Activated CD4-positive, alpha-beta T cell treated with anti-CD3 and anti-CD28 coated beads for 36 hours (primary cell): ENCODE measurements around the gene BID. TPM values are rescaled to one million over a fixed set of nuclear protein-coding genes. Genes with fewer than 3 reads are reported as not detected.

Experiments used
- ATAC-seq: fragments of 200-7000 bp; cut with Tn5 transposase; one replicate; pipeline ENCODE4 v1.10.0; 2021; ENCODE audit warnings: mild to moderate bottlenecking, moderate library complexity
- CTCF ChIA-PET: fragments of 350-600 bp; sonication (Branson Sonifier 250); formaldehyde crosslinking; loops from one replicate; lab custom pipeline; 2021; ENCODE audit warnings: antibody characterized with exemption; lab: Charles Lee
- POLR2A ChIA-PET: fragments of 350-600 bp; sonication (Branson Sonifier 250); formaldehyde crosslinking; loops from one replicate; lab custom pipeline; 2021; ENCODE audit warnings: antibody characterized with exemption, inconsistent platforms; lab: Charles Lee
- DNase-seq: peaks from one replicate; pipeline ENCODE4 v3.0.0-alpha.2; 2020
- H3K27ac Mint-ChIP-seq: one replicate; pipeline ENCODE4 v1.8.0; 2021; ENCODE audit warnings: mixed read lengths
- H3K27me3 Mint-ChIP-seq: one replicate; pipeline ENCODE4 v1.8.0; 2021; ENCODE audit warnings: mixed read lengths
- H3K36me3 Mint-ChIP-seq: one replicate; pipeline ENCODE4 v1.8.0; 2021; ENCODE audit warnings: low read depth, mixed read lengths
- H3K4me1 Mint-ChIP-seq: one replicate; pipeline ENCODE4 v1.8.0; 2021; ENCODE audit warnings: mixed read lengths
- H3K4me3 Mint-ChIP-seq: one replicate; pipeline ENCODE4 v1.8.0; 2021; ENCODE audit warnings: mild to moderate bottlenecking, moderate library complexity, mixed read lengths
- H3K9me3 Mint-ChIP-seq: one replicate; pipeline ENCODE4 v1.8.0; 2021; ENCODE audit warnings: low read depth, mixed read lengths
- intact Hi-C, 2 experiments: fragments of 100-400 bp; cut with DNase I in 1 of 2; cut with micrococcal nuclease in 1 of 2; formaldehyde crosslinking; loops; one replicate each; pipeline versions ENCODE4 v1.14.2 to v1.15.1; 2022 to 2024; cut with DNase I, micrococcal nuclease
- total RNA-seq, 2 experiments: library from RNA; stranded (reverse); gene quantifications; one replicate each; pipeline ENCODE4 v1.2.3, GENCODE V29; 2021

BID gene
- 10 to 100 TPM; 16.8 to 27.1 TPM for total RNA-seq

GRCh38 chr22:17774206-17774925 is at the start of gene BID:
BID (minus strand) TSS chr22:17774469; CDS start chr22:17750116, 24,353 bp downstream.
- DNase-seq (peak; percentile 50), ATAC-seq (peak; percentile 6)
- CTCF ChIA-PET = interaction anchor here (0.7 to 1.5 kb wide), 4 partner anchors 9 to 302 kb away, joined by 3 to 5 read pairs (median 3); no protein-coding TSS in a partner anchor
- Mint-ChIP-seq H3K4me3 (peak within 1 kb of the TSS; percentile 75), H3K9me3 (no peaks in the 10 kb centered on the region), H3K27me3 (peaks cover 2% of the 10 kb centered on the region), H3K36me3 (peaks cover 7% of the 10 kb centered on the region), H3K27ac (peak within 1 kb of the TSS; percentile 56), H3K4me1 (peaks cover 82% of the 10 kb centered on the region)
- POLR2A ChIA-PET = no interaction called here
- intact Hi-C loops = loop anchor here (2.0 to 5.0 kb wide), 3 partner anchors 617 to 690 kb away; partner anchors contain the start of genes HDHD5 (in 1 of the 2) and IL17RA (in 1 of the 2)

DNA sequence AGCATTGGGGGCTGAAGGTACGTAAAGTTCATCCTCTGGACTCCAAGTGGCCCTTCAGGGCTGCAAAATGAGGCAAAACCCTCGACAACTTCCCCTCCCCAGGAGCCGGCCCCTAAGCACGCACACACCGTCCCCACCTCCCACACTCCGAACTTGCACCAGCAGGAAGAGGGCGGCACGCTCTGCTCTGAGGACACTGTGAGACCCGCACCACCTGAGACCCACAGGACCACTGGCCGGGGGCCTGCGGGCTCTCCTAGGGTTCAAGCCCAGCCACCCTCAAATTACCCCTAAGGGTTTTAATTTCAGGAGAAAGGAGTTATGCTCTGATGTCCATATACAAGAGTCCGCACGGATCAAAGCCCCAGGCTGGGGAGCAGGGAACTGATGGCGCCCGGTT is 49.7 kb upstream of the BID start:
- H3K9me3 Mint-ChIP-seq = no peaks in the 10 kb centered on the region
- no peak overlapping the region for H3K27ac Mint-ChIP-seq
- peaks cover 5% of the 10 kb centered on the region for H3K36me3 Mint-ChIP-seq
- intact Hi-C loops = no loop called here
- H3K27me3 Mint-ChIP-seq = no peaks in the 10 kb centered on the region
- no peak for DNase-seq
- no peak for ATAC-seq
- no peak overlapping the region for H3K4me3 Mint-ChIP-seq
- POLR2A ChIA-PET = no interaction called here
- H3K4me1 Mint-ChIP-seq = no peaks in the 10 kb centered on the region
- CTCF ChIA-PET = no interaction called here

DNA sequence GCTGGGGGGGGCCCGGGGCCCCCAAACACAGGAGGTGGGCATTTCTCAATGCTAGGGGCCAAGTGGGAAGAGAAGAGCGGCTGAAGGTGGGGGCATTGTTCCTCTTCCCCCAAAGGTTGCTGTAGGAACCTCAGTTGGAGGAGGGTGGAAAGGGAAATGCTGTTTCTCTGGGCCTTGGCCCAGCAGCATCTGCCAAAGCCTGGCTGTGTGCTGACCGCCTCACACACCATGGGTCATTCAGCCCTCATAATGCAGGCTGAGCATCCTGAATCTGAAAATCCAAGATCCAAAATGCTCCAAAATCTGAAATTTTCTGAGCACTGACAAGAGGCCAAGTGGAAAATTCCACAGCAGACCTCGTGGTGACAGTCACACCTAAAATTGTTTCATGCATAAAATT is 49.0 kb upstream of the BID start:
- Mint-ChIP-seq H3K4me1 (no peaks in the 10 kb centered on the region), H3K36me3 (peaks cover 5% of the 10 kb centered on the region), H3K27ac (no peak overlapping the region), H3K27me3 (no peaks in the 10 kb centered on the region), H3K4me3 (no peak overlapping the region), H3K9me3 (no peaks in the 10 kb centered on the region)
- intact Hi-C loops = no loop called here
- ChIA-PET POLR2A (no interaction called here), CTCF (no interaction called here)
- ATAC-seq (no peak), DNase-seq (no peak)

DNA sequence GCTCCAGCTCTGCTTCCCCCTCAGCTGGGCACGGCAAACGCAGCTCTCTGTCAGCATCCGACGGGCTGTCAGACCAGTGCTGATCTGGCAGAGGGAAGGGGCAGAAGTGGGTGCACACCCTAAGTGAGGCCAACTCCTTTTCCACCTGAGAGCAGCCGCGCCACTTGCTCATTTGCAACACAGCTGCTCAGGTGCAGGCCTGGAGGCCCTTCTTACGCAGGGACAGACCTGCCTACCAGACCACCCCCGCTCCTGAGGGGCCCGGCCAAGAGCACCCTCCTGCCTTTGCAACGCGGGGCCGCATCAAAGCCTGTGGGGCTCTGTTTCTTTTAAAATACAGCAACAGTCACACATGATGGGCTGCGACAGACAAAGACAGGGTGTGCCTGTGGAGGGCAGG is 47.8 kb upstream of the BID start:
- POLR2A ChIA-PET = no interaction called here
- Mint-ChIP-seq H3K4me3 (no peak overlapping the region), H3K36me3 (peaks cover 3% of the 10 kb centered on the region), H3K9me3 (no peaks in the 10 kb centered on the region), H3K27me3 (no peaks in the 10 kb centered on the region), H3K27ac (no peak overlapping the region), H3K4me1 (no peaks in the 10 kb centered on the region)
- intact Hi-C loops = no loop called here
- no peak for ATAC-seq
- no peak for DNase-seq
- CTCF ChIA-PET = no interaction called here

DNA sequence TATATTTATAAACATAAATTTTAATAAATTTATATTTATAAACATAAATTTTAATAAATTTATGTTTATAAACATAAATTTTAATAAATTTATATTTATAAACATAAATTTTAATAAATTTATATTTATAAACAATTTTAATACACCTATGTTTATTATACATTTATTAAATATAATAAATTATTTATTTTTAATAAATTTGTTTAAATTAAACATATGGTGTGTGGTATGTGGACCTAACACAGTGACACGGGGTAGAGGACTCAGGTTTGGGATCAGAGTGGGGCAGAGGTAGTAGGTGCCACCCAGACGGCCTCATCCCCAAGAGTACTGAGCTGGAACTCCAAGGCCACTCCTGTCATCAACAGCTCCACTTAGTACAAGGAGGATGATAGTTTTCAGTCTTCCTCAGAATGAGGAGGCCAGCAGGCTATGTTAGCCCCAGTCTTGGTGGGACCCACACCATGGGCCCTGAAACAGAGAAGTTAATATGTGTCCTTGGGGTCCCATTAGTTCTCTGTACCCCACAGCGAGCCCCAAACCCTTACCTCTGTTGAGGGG is 46.7 kb upstream of the BID start:
- CTCF ChIA-PET = no interaction called here
- Mint-ChIP-seq H3K9me3 (no peaks in the 10 kb centered on the region), H3K4me1 (no peaks in the 10 kb centered on the region), H3K4me3 (no peak overlapping the region), H3K27me3 (no peaks in the 10 kb centered on the region), H3K27ac (no peak overlapping the region), H3K36me3 (peaks cover 3% of the 10 kb centered on the region)
- DNase-seq (no peak), ATAC-seq (peak; percentile 44)
- POLR2A ChIA-PET = no interaction called here
- intact Hi-C loops = no loop called here

DNA sequence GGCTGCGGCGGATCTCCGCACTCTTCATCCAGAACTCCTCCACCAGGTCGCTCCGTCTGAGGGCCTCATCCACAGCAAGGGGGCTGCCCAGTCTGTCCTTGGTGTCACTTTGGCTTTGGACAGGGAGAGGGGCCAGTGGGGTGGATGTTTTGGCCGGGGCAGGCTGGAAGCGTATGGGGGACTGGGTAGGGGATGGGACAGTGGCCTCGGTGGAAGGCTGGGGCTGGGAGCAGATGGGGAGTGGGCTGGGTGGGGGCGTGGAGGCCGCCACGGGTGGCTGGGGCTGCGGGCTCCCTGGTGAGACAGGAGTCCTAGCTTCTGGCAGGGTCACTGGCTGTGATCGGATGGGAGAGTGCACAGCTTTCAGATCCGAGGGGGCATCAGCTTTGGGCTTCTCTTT is 44.4 kb upstream of the BID start:
- H3K27ac Mint-ChIP-seq = no peak overlapping the region
- ATAC-seq (no peak), DNase-seq (no peak)
- H3K4me3 Mint-ChIP-seq = no peak overlapping the region
- H3K4me1 Mint-ChIP-seq = no peaks in the 10 kb centered on the region
- H3K27me3 Mint-ChIP-seq = no peaks in the 10 kb centered on the region
- ChIA-PET CTCF (interaction anchor here (0.9 kb wide), 1 partner anchor 8 kb away, joined by 3 read pairs; no protein-coding TSS in a partner anchor), POLR2A (no interaction called here)
- peaks cover 3% of the 10 kb centered on the region for H3K36me3 Mint-ChIP-seq
- H3K9me3 Mint-ChIP-seq = no peaks in the 10 kb centered on the region
- intact Hi-C loops = no loop called here

- POLR2A ChIA-PET = no interaction called here
- H3K4me1 Mint-ChIP-seq = no peaks in the 10 kb centered on the region
- H3K27me3 Mint-ChIP-seq = no peaks in the 10 kb centered on the region
- H3K9me3 Mint-ChIP-seq = no peaks in the 10 kb centered on the region
- H3K4me3 Mint-ChIP-seq = no peak overlapping the region
- no peak overlapping the region for H3K27ac Mint-ChIP-seq
- CTCF ChIA-PET = interaction anchor here (0.6 to 0.9 kb wide), 2 partner anchors 8 to 667 kb away, joined by 3 to 4 read pairs; no protein-coding TSS in a partner anchor
- peaks cover 3% of the 10 kb centered on the region for H3K36me3 Mint-ChIP-seq
- ATAC-seq = no peak
- DNase-seq = no peak
- intact Hi-C loops = no loop called here
Measured at GRCh38 chr22:17818180-17818579, 43.9 kb upstream of the BID start.

GRCh38 chr22:17817511-17818065 is 43.3 kb upstream of the BID start:
- ATAC-seq = no peak
- no peaks in the 10 kb centered on the region for H3K27me3 Mint-ChIP-seq
- intact Hi-C loops = no loop called here
- peaks cover 3% of the 10 kb centered on the region for H3K36me3 Mint-ChIP-seq
- POLR2A ChIA-PET = no interaction called here
- CTCF ChIA-PET = interaction anchor here (0.6 kb wide), 1 partner anchor 667 kb away, joined by 4 read pairs; no protein-coding TSS in a partner anchor
- DNase-seq = no peak
- H3K27ac Mint-ChIP-seq = no peak overlapping the region
- no peaks in the 10 kb centered on the region for H3K9me3 Mint-ChIP-seq
- no peak overlapping the region for H3K4me3 Mint-ChIP-seq
- H3K4me1 Mint-ChIP-seq = no peaks in the 10 kb centered on the region

- POLR2A ChIA-PET = no interaction called here
- peaks cover 3% of the 10 kb centered on the region for H3K36me3 Mint-ChIP-seq
- H3K9me3 Mint-ChIP-seq = no peaks in the 10 kb centered on the region
- no peaks in the 10 kb centered on the region for H3K27me3 Mint-ChIP-seq
- ATAC-seq (no peak), DNase-seq (no peak)
- intact Hi-C loops = no loop called here
- CTCF ChIA-PET = no interaction called here
- H3K4me3 Mint-ChIP-seq = no peak overlapping the region
- H3K27ac Mint-ChIP-seq = no peak overlapping the region
- H3K4me1 Mint-ChIP-seq = no peaks in the 10 kb centered on the region
Measured at GRCh38 chr22:17817079-17817478, 42.8 kb upstream of the BID start.

GRCh38 chr22:17816649-17817048 is 42.4 kb upstream of the BID start:
- POLR2A ChIA-PET = no interaction called here

DNA sequence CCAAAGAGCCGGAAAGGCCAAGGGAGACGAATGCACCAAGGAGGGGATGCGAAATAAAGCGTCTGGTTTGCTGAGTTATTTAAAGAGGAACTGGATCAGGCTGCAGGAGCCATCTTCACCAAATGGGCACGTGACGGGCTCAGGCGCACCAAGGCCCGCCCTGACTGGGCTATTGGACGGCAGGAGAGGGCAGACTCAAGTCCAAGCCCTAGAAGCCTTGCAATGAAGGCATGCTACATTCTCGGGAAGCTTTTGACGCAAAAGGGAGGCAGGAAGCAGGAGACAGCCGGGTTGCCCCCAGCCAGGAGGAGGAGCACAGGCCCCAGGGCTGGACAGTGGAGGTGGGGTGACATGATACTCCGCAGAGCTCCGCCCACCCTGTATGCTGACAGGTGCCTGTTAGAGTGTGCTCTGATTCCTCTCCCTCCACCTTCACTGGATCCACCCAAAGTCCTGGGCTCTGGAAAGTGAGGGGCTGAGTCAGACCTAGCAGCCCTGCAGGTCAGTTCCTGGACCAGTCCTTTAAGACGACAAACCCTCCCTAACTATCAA is 41.5 kb upstream of the BID start:
- DNase-seq (no peak), ATAC-seq (no peak)
- no peaks in the 10 kb centered on the region for H3K27me3 Mint-ChIP-seq
- H3K36me3 Mint-ChIP-seq = no peaks in the 10 kb centered on the region
- H3K4me1 Mint-ChIP-seq = no peaks in the 10 kb centered on the region
- H3K4me3 Mint-ChIP-seq = no peak overlapping the region
- H3K9me3 Mint-ChIP-seq = no peaks in the 10 kb centered on the region
- H3K27ac Mint-ChIP-seq = no peak overlapping the region
- ChIA-PET POLR2A (no interaction called here), CTCF (interaction anchor here (0.8 kb wide), 1 partner anchor 22 kb away, joined by 4 read pairs; no protein-coding TSS in a partner anchor)
- intact Hi-C loops = no loop called here

More at GRCh38 chr22:17816649-17817048, 42.4 kb upstream of the BID start:
- no peak for DNase-seq
- no peak for ATAC-seq
- intact Hi-C loops = no loop called here
- peaks cover 3% of the 10 kb centered on the region for H3K36me3 Mint-ChIP-seq
- H3K27me3 Mint-ChIP-seq = no peaks in the 10 kb centered on the region
- CTCF ChIA-PET = no interaction called here
- no peak overlapping the region for H3K27ac Mint-ChIP-seq
- H3K9me3 Mint-ChIP-seq = no peaks in the 10 kb centered on the region
- no peak overlapping the region for H3K4me3 Mint-ChIP-seq
- H3K4me1 Mint-ChIP-seq = no peaks in the 10 kb centered on the region
